NCI-H2081 (cell line): Measurements from ENCODE around the gene PLK5.
"Not testable (repeated sequence)": the region's sequence is repeated elsewhere in the genome, so short reads cannot be mapped to it uniquely, and the experiment has no call there.

ENCODE experiments used
- DNase-seq, 2 experiments: peaks; one replicate each; lab custom pipeline; 2025; lab: John Stamatoyannopoulos, UW

PLK5 gene

GRCh38 chr19:1491114-1491848 is 32.6 kb upstream of the PLK5 start, which contains the start of gene REEP6:
Gene REEP6 (plus strand): TSS chr19:1491181. CDS start chr19:1491270, 89 bp downstream.
- DNase-seq = no peak

DNA sequence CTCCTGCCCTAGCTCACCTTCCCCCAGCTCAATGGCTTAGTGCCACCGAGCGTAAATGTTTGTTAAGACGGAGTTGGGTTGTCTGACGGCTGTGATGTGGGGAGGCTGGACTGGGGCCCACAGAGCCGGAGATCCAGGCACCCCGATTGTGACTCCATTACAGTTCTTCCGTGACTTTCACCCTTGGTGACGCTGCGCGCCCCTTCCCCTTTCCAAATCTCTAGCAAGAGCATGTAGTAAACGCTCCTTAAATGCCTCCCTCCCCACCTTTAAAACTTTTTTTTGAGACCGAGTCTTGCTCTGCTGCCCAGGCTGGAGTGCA is 32.1 kb upstream of the PLK5 start:
- DNase-seq = no peak

DNA sequence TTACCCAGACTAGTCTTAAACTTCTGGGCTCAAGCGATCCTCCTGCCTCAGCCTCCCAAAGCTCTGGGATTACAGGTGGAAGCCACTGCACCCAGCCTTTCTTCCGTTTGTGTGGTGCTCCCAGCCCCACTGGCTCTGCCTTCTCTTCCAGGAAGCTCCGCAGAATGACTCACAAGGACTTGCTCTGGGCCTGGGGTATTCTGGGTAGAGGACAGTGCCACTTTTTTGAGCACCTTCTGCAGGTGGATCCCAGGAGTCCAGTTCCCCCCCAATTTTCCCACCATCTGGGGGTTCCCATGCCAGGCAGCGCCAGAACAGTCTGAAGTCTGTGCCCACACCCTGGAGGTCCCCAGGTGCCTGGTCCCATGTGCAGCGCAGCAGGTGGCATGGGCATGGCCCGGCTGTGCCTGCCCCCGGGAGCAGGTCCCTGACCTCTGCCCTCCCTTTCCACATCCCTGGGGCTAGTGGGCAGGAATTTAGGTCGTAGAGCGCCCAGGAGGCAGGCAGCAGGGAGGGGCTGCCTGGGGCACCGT is 31.3 kb upstream of the PLK5 start:
- DNase-seq = no peak

GRCh38 chr19:1494115-1494815 is 29.6 kb upstream of the PLK5 start:
- no peak for DNase-seq

- no peak for DNase-seq
These were observed 28.7 kb upstream of the PLK5 start for GRCh38 chr19:1495051-1495798.

GRCh38 chr19:1495799-1496713 is 27.8 kb upstream of the PLK5 start:
- no peak for DNase-seq

- DNase-seq = no peak
These were observed 26.9 kb upstream of the PLK5 start for GRCh38 chr19:1496714-1497577.

DNA sequence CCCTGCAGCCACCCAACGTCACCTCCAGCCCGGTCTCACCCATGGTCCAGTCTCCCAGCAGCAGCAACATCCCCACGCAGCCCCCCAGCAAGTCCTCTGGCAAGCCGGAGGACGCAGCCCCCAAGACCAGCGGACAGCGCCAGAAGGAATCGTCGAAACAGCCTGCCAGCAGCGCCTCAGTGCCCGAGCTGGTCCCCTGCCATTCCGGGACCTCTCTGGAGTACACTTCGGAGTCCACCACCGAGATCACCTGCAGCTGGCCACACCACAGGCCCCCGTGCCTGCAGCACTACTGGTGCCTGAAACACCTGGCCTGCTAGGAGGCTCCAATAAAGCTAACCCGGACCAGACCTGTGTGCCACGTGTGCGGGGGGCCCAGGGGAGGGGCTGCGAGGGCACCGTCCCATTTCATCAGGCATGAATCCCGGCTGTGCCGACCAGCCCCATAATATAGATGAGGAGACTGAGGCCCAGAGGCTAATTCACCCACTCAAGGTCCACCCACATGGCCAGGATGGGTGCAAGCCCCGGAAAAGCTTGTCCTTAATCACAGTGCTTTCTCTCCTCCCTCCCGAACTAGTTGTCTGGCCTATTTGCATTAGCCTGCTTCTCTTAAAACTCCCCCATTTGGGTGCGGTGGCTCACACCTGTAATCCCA is 26.2 kb upstream of the PLK5 start:
- DNase-seq = no peak

- DNase-seq = not testable (repeated sequence)
These were observed 24.6 kb upstream of the PLK5 start for GRCh38 chr19:1499231-1499630.

GRCh38 chr19:1501200-1501595 is 22.7 kb upstream of the PLK5 start:
- DNase-seq = no peak

DNA sequence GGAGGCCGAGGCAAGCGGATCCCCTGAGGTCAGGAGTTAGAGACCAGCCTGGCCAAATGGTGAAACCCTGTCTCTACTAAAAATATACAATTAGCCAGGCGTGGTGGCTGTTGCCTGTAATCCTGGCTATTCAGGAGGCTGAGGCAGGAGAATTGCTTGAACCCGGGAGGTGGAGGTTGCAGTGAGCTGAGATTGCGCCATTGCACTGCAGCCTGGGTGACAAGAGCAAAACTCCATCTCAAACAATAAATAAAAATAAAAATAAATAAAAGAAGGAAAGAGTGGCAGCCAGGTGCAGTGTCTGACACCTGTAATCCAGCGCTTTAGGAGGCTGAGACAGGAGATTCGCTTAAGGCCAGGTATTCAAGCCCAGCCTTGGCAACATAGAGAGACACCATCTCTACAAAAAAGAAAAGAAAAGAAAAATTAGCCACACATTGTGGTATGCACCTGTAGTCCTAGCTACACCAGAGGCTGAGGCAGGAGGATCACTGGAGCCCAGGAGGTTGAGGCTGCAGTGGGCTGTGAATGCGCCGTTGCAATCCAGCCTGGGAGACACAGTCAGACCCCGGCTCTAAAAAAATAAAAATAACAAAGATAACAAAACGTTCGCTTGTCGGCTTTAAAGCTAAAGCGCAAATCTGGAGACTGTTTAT is 21.3 kb upstream of the PLK5 start:
- DNase-seq = no peak

DNA sequence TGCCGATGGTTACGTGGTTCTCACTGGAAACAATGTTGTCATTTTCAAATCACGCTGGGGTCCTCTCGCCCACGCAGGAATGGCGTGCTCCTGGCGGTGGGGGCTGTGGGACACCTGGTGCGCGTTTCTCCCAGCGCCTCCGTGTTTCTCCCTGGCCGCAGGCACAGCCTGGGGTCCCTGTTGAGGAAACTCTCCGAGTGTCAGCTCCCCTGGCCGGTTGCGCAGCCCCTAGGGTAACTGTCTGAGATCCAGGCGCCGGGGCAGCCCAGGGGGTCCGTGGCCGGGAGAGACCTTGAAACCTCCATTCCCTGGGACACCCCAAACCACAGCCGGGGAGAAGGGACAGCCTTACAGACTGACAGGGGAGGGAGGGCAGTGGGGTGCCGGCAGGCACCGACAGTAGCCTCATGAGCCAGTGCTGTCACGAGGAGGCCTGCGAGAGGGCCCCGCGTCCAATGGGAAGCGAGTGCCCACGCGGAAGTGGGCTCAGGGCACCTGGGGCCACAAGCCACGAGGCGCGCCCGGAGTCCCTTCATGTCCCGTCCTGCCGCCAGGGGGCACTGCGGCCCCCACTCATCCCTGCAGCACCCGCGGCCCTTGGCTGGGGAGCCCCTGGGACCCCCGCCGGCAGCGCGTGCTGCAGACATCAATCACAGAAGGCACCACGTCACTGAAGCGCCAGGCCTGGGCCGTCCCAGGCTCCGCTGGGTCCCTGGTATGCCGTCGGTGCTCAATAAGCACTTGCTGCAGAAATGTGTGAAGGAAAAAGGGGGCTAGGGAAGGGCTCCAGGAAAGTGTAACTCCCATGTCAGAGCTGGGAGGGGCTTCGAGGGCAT is 20.6 kb upstream of the PLK5 start:
- no peak for DNase-seq

GRCh38 chr19:1503925-1504773 is 19.7 kb upstream of the PLK5 start:
- no peak for DNase-seq

- DNase-seq = no peak
These were observed 18.9 kb upstream of the PLK5 start for GRCh38 chr19:1505012-1505411.

- DNase-seq = no peak
These were observed 17.6 kb upstream of the PLK5 start for GRCh38 chr19:1505991-1506881.

DNA sequence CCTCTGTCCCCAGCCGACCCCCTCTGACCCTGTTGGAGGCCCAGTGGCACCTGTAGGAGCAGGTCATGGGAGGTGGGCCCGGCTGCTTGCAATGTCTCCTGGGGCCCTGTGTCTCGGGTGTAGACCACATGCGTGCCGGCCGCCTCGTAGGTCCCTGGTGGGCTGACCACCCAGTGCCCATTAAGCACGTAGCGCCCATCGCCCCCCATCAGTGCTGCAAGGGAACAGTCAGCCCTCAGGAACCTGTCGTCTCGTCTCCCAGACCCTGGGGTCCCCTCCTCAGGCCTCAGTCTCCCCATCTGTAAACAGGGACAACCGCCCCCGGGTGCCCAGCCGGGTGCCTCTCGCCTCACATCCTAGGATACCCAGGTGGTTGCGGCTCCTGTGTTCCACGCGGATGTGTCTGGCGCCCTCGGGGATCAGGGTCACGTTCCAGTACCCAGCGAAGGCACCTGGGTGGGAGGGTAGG is 16.7 kb upstream of the PLK5 start:
- no peak for DNase-seq
